Kidney (tissue), 14 donors: ENCODE measurements around the gene TRAPPC12. TPM values are rescaled to one million over a fixed set of nuclear protein-coding genes. Genes with fewer than 3 reads are reported as not detected.
"Not testable (repeated sequence)": the region's sequence is repeated elsewhere in the genome, so short reads cannot be mapped to it uniquely, and the experiment has no call there.

Experiments used
- DNase-seq, 5 donors: peaks; one replicate each; pipeline ENCODE4 v3.0.0-alpha.2; 2013 to 2020
- FAIRE-seq: peaks from 2 replicates; lab custom pipeline; 2012; peaks lifted over from hg19 to GRCh38; lab: Jason Lieb, UNC
- H3K27ac ChIP-seq, 2 donors: one replicate each; pipeline ENCODE4 v1.7.0; 2013; ENCODE audit warnings: low read depth in 2 of 2, low read length in 2 of 2, inconsistent platforms in 1 of 2
- H3K27me3 ChIP-seq: one replicate; pipeline ENCODE4 v1.7.1; 2013; ENCODE audit warnings: low read length, inconsistent platforms; ENCODE audit not compliant: control insufficient read depth, insufficient read depth
- H3K36me3 ChIP-seq, 3 donors: one replicate each; pipeline versions ENCODE4 v1.7.0 to v1.7.1; 2013; ENCODE audit warnings: low read length in 3 of 3, control low read depth in 1 of 3, inconsistent platforms in 1 of 3; ENCODE audit not compliant: insufficient read depth in 3 of 3, control insufficient read depth in 2 of 3
- H3K4me1 ChIP-seq, 3 donors: one replicate each; pipeline versions ENCODE4 v1.7.0 to v1.7.1; 2013; ENCODE audit warnings: low read length in 3 of 3, inconsistent platforms in 1 of 3, low read depth in 1 of 3; ENCODE audit not compliant: control insufficient read depth in 2 of 3, insufficient read depth in 2 of 3
- H3K4me3 ChIP-seq, 3 donors: one replicate each; pipeline versions ENCODE4 v1.7.0 to v1.8.1; 2013; ENCODE audit warnings: low read length in 3 of 3, control low read depth in 1 of 3, inconsistent platforms in 1 of 3
- H3K9ac ChIP-seq, 3 donors: one replicate each; pipeline versions ENCODE4 v1.7.0 to v1.7.1; 2013; ENCODE audit warnings: low read length in 3 of 3, control low read depth in 1 of 3, inconsistent platforms in 1 of 3
- H3K9me3 ChIP-seq, 3 donors: one replicate each; pipeline versions ENCODE4 v1.7.0 to v1.7.1; 2013; ENCODE audit warnings: low read length in 3 of 3, control low read depth in 1 of 3, inconsistent platforms in 1 of 3; ENCODE audit not compliant: control insufficient read depth in 2 of 3, insufficient read depth in 1 of 3
- intact Hi-C: fragments of 100-400 bp; cut with DNase I; formaldehyde crosslinking; loops from one replicate; pipeline ENCODE4 v1.11.1; 2022
- polyA plus RNA-seq: library from polyadenylated mRNA; stranded (reverse); fragments of 350-450 nt; fragmentation: Illumina TruSeq; extraction: RNeasy Lipid Tissue Mini Kit (QIAGEN cat#74804); gene quantifications from one replicate; pipeline ENCODE4 v1.2.3, GENCODE V29; 2014; ENCODE audit warnings: low read depth, low replicate concordance; ENCODE audit not compliant: insufficient read depth
- total RNA-seq: library from RNA; stranded (reverse); fragmentation: NEBNext Ultra II Directional; extraction: Animal tissue kit (Norgen Biotek cat#: 25700); gene quantifications from one replicate; pipeline ENCODE4 v1.2.1, GENCODE V29; 2021
- TF ChIP-seq, protein P1 (sequence below): IDR thresholded peaks from 3 replicates; pipeline ENCODE4 v1.5.1; 2012; ENCODE audit warnings: mild to moderate bottlenecking, moderate library complexity, borderline replicate concordance; ENCODE audit not compliant: insufficient read depth; ENCODE audit errors: extremely low read depth
- donor health status: control.
- donor health status: control.
- donor health status: control.
- donor health status: control.
- donor health status: control.
- donor health status: DM: yes; HTN: yes; CAD: no.
- donor health status: Normal renal cell carcinoma (clear cell type).

The TRAPPC12 gene
- total and polyA plus RNA-seq, 2 donors from 2014 or later = 81.6 to 104 TPM

- H3K4me3 ChIP-seq = no peak overlapping the region
- peak in 1 of 5 donors; percentile 27 for DNase-seq
These were observed 66.9 kb downstream of the TRAPPC12 start for GRCh38 chr2:3446381-3446780.

GRCh38 chr2:3447186-3447585 lies 67.7 kb downstream of the TRAPPC12 start:
- peaks cover 2 to 30% (median 28%) of the 10 kb centered on the region in 3 donors for H3K36me3 ChIP-seq
- H3K27me3 ChIP-seq, intact Hi-C loops, H3K4me3 ChIP-seq, DNase-seq, H3K27ac ChIP-seq, H3K9me3 ChIP-seq, H3K9ac ChIP-seq, FAIRE-seq, H3K4me1 ChIP-seq: not testable (repeated sequence)

More at GRCh38 chr2:3446381-3446780, 66.9 kb downstream of the TRAPPC12 start:
- Histone ChIP-seq H3K9me3 (no peaks in the 10 kb centered on the region), H3K9ac (no peak overlapping the region), H3K27ac (no peak overlapping the region), H3K36me3 (peaks cover 2 to 30% (median 28%) of the 10 kb centered on the region in 3 donors), H3K27me3 (no peaks in the 10 kb centered on the region), H3K4me1 (no peaks in the 10 kb centered on the region)
- intact Hi-C loops = no loop called here
- TF ChIP-seq, protein P1, sequence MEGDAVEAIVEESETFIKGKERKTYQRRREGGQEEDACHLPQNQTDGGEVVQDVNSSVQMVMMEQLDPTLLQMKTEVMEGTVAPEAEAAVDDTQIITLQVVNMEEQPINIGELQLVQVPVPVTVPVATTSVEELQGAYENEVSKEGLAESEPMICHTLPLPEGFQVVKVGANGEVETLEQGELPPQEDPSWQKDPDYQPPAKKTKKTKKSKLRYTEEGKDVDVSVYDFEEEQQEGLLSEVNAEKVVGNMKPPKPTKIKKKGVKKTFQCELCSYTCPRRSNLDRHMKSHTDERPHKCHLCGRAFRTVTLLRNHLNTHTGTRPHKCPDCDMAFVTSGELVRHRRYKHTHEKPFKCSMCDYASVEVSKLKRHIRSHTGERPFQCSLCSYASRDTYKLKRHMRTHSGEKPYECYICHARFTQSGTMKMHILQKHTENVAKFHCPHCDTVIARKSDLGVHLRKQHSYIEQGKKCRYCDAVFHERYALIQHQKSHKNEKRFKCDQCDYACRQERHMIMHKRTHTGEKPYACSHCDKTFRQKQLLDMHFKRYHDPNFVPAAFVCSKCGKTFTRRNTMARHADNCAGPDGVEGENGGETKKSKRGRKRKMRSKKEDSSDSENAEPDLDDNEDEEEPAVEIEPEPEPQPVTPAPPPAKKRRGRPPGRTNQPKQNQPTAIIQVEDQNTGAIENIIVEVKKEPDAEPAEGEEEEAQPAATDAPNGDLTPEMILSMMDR = no peak
- FAIRE-seq = no peak

- TF ChIP-seq, protein P1 = no peak
- Histone ChIP-seq H3K36me3 (peaks cover 2 to 30% (median 28%) of the 10 kb centered on the region in 3 donors), H3K9ac (no peak overlapping the region), H3K27me3 (no peaks in the 10 kb centered on the region), H3K4me3 (no peak overlapping the region), H3K9me3 (no peaks in the 10 kb centered on the region), H3K27ac (no peak overlapping the region), H3K4me1 (no peaks in the 10 kb centered on the region)
- DNase-seq (peak in 1 of 5 donors; percentile 41), FAIRE-seq (no peak)
- intact Hi-C loops = no loop called here
These were observed 68.4 kb downstream of the TRAPPC12 start for GRCh38 chr2:3447789-3448317.

- H3K4me3 ChIP-seq, H3K27ac ChIP-seq, H3K27me3 ChIP-seq, intact Hi-C loops, H3K9ac ChIP-seq, H3K9me3 ChIP-seq, H3K4me1 ChIP-seq, FAIRE-seq: not testable (repeated sequence)
- peak in 1 of 5 donors; percentile 28 for DNase-seq
- peaks cover 2 to 29% (median 28%) of the 10 kb centered on the region in 3 donors for H3K36me3 ChIP-seq
These were observed 69.0 kb downstream of the TRAPPC12 start for GRCh38 chr2:3448441-3448911.
